HFFc6 (cell line): ENCODE results near the gene RPL18. TPM values are rescaled to one million over a fixed set of nuclear protein-coding genes. Genes with fewer than 3 reads are reported as not detected.
A peak's percentile ranks its signal among the peaks of the same experiment; 100 is the strongest.

Experiments
- DNase-seq: peaks from one replicate; pipeline ENCODE4 v3.0.0-alpha.2; 2018
- H3K27ac Mint-ChIP-seq: 2 replicates; pipeline ENCODE4 v1.8.0; 2020; ENCODE audit warnings: mild to moderate bottlenecking, mixed read lengths
- H3K27me3 Mint-ChIP-seq: 2 replicates; pipeline ENCODE4 v1.8.0; 2021; ENCODE audit warnings: mild to moderate bottlenecking, moderate library complexity, mixed read lengths; ENCODE audit not compliant: insufficient read depth
- H3K36me3 Mint-ChIP-seq: 2 replicates; pipeline ENCODE4 v1.8.0; 2021; ENCODE audit warnings: low read depth, mixed read lengths
- H3K4me1 Mint-ChIP-seq: 2 replicates; pipeline ENCODE4 v1.8.0; 2020; ENCODE audit warnings: low read depth, mixed read lengths
- H3K4me3 Mint-ChIP-seq: 2 replicates; pipeline ENCODE4 v1.8.0; 2020; ENCODE audit warnings: mild to moderate bottlenecking, moderate library complexity, mixed read lengths
- H3K9me3 Mint-ChIP-seq: 2 replicates; pipeline ENCODE4 v1.8.0; 2020; ENCODE audit warnings: mild to moderate bottlenecking, mixed read lengths
- CTCF ChIP-seq: fragments of 200-600 bp; sonication (generic); IDR thresholded peaks from 2 replicates; pipeline ENCODE4 v1.5.0; 2021; ENCODE audit warnings: antibody characterized with exemption, mild to moderate bottlenecking
- total RNA-seq, 6 experiments: library from RNA; stranded (reverse); fragmentation: NEBNext Ultra II Directional; extraction: Animal tissue kit (Norgen Biotek cat#: 25700); gene quantifications; 2 replicates in 1 of 6; 3 replicates in 5 of 6; pipeline ENCODE4 v1.2.3, GENCODE V29; 2021

The RPL18 gene
- total RNA-seq, 6 experiments from 2014 or later, result 1,359 to 1,448 (median 1,407) TPM

- TF ChIP-seq CTCF, result no peak
- DNase-seq, result no peak
- no peaks in the 10 kb centered on the region for H3K36me3 Mint-ChIP-seq
- H3K9me3 Mint-ChIP-seq, result no peaks in the 10 kb centered on the region
- peaks cover 3% of the 10 kb centered on the region for H3K27me3 Mint-ChIP-seq
- peaks cover 13% of the 10 kb centered on the region for H3K4me1 Mint-ChIP-seq
- H3K27ac Mint-ChIP-seq, result no peak overlapping the region
- no peak overlapping the region for H3K4me3 Mint-ChIP-seq
These were observed 42.9 kb downstream of the RPL18 start for GRCh38 chr19:48575931-48576622.

- no peaks in the 10 kb centered on the region for H3K36me3 Mint-ChIP-seq
- H3K27me3 Mint-ChIP-seq, result peaks cover 6% of the 10 kb centered on the region
- no peak overlapping the region for H3K27ac Mint-ChIP-seq
- no peaks in the 10 kb centered on the region for H3K9me3 Mint-ChIP-seq
- H3K4me1 Mint-ChIP-seq, result peaks cover 17% of the 10 kb centered on the region
- no peak overlapping the region for H3K4me3 Mint-ChIP-seq
- no peak for TF ChIP-seq CTCF
- DNase-seq, result no peak
These were observed 45.8 kb downstream of the RPL18 start for GRCh38 chr19:48573163-48573505.

GRCh38 chr19:48571378-48572162, 47.4 kb downstream of the RPL18 start:
- no peak overlapping the region for H3K4me3 Mint-ChIP-seq
- no peaks in the 10 kb centered on the region for H3K36me3 Mint-ChIP-seq
- no peaks in the 10 kb centered on the region for H3K9me3 Mint-ChIP-seq
- DNase-seq, result no peak
- no peak for TF ChIP-seq CTCF
- no peak overlapping the region for H3K27ac Mint-ChIP-seq
- peaks cover 8% of the 10 kb centered on the region for H3K27me3 Mint-ChIP-seq
- H3K4me1 Mint-ChIP-seq, result peaks cover 28% of the 10 kb centered on the region

- DNase-seq, result peak; percentile 21
- Mint-ChIP-seq H3K27ac (no peak overlapping the region), H3K27me3 (peaks cover 8% of the 10 kb centered on the region), H3K4me1 (peaks cover 37% of the 10 kb centered on the region), H3K9me3 (no peaks in the 10 kb centered on the region), H3K4me3 (no peak overlapping the region), H3K36me3 (no peaks in the 10 kb centered on the region)
- no peak for TF ChIP-seq CTCF
These were observed 49.2 kb downstream of the RPL18 start for GRCh38 chr19:48569814-48570213.

- Mint-ChIP-seq H3K27me3 (peaks cover 8% of the 10 kb centered on the region), H3K9me3 (no peaks in the 10 kb centered on the region), H3K4me1 (peaks cover 33% of the 10 kb centered on the region), H3K4me3 (peak overlapping the region; percentile 65), H3K36me3 (no peaks in the 10 kb centered on the region), H3K27ac (peak overlapping the region; percentile 82)
- TF ChIP-seq CTCF, result no peak
- DNase-seq, result peak; percentile 89
These were observed 50.6 kb downstream of the RPL18 start for GRCh38 chr19:48568345-48568886.

Other genes with a start within 250 kb of the RPL18 start
- 100 to 1,000 TPM; 354 to 455 (median 395) TPM for gene KDELR1, start 227.6 kb downstream of the RPL18 start, total RNA-seq
- gene GRIN2D, start 225.5 kb downstream of the RPL18 start, total RNA-seq, result 1 to 10 TPM; 2.8 to 4.4 (median 3.1) TPM
- gene GRWD1, start 173.2 kb downstream of the RPL18 start, total RNA-seq, result 10 to 100 TPM; 36.2 to 53.5 (median 41.7) TPM
- under 1 TPM; 0.33 to 0.90 (median 0.51) TPM for gene KCNJ14, start 163.6 kb downstream of the RPL18 start, total RNA-seq
- gene CYTH2, start 149.8 kb downstream of the RPL18 start, total RNA-seq, result 10 to 100 TPM; 46.2 to 49.5 (median 47.1) TPM
- under 1 TPM; 0.21 to 0.88 (median 0.60) TPM for gene LMTK3, start 107.3 kb downstream of the RPL18 start, total RNA-seq
- gene SULT2B1, start 67.0 kb downstream of the RPL18 start, total RNA-seq, result under 1 TPM in 1 of 6 experiments, not detected in 5; 0.33 TPM
- gene SPACA4, start 12.4 kb downstream of the RPL18 start, total RNA-seq, result not detected
- under 1 TPM; 0.23 to 0.99 (median 0.54) TPM for gene FAM83E, start 4.1 kb downstream of the RPL18 start, total RNA-seq
- 10 to 100 TPM; 20.1 to 34.0 (median 23.4) TPM for gene SPHK2, start 328 bp upstream of the RPL18 start, total RNA-seq
- gene DBP, start 18.2 kb upstream of the RPL18 start, total RNA-seq, result 1 to 10 TPM; 3.8 to 5.7 (median 4.4) TPM
- 1 to 10 TPM in 4 of 6 experiments, under 1 TPM in 2; 0.53 to 2.5 (median 1.4) TPM for gene CA11, start 27.0 kb upstream of the RPL18 start, total RNA-seq
- under 1 TPM in 4 of 6 experiments, not detected in 2; 0.12 to 0.23 (median 0.18) TPM for gene NTN5, start 53.8 kb upstream of the RPL18 start, total RNA-seq
- gene FUT2, start 76.8 kb upstream of the RPL18 start, total RNA-seq, result not detected
- gene MAMSTR, start 100.5 kb upstream of the RPL18 start, total RNA-seq, result 1 to 10 TPM; 2.7 to 4.5 (median 3.0) TPM
- under 1 TPM in 1 of 6 experiments, not detected in 5; 0.07 TPM for gene RASIP1, start 121.4 kb upstream of the RPL18 start, total RNA-seq
- not detected for gene IZUMO1, start 127.7 kb upstream of the RPL18 start, total RNA-seq
- under 1 TPM in 3 of 6 experiments, not detected in 3; 0.05 to 0.06 (median 0.05) TPM for gene FUT1, start 133.5 kb upstream of the RPL18 start, total RNA-seq
- not detected for gene FGF21, start 136.3 kb upstream of the RPL18 start, total RNA-seq
- gene BCAT2, start 191.9 kb upstream of the RPL18 start, total RNA-seq, result 10 to 100 TPM; 31.3 to 41.2 (median 34.0) TPM
- 1 to 10 TPM; 2.9 to 10.0 (median 8.9) TPM for gene HSD17B14, start 217.3 kb upstream of the RPL18 start, total RNA-seq
- gene PLEKHA4, start 249.4 kb upstream of the RPL18 start, total RNA-seq, result 10 to 100 TPM in 4 of 6 experiments, 1 to 10 TPM in 2; 7.7 to 15.1 (median 13.2) TPM